ENCODE results near the gene IWS1.

Gene IWS1

GRCh38 chr2:127561371-127561770, 35.1 kb upstream of the IWS1 start:
- Histone ChIP-seq H3K4me3 (ENCODE audit: low read depth in 1 of 2, low read length in 2 of 2) (no peak overlapping the region), H3K36me3 (ENCODE audit: control insufficient read depth in 1 of 2, insufficient read depth in 2 of 2, low read length in 2 of 2) (peaks cover 9 to 37% of the 10 kb centered on the region in 2 donors), H3K4me1 (ENCODE audit: control insufficient read depth in 1 of 2, insufficient read depth in 2 of 2, low read length in 2 of 2) (peaks cover 13% of the 10 kb centered on the region in 2 donors)

GRCh38 chr2:127560931-127561280, 34.6 kb upstream of the IWS1 start:
- Histone ChIP-seq H3K4me1 (ENCODE audit: control insufficient read depth in 1 of 2, insufficient read depth in 2 of 2, low read length in 2 of 2) (peaks cover 13% of the 10 kb centered on the region in 2 donors), H3K36me3 (ENCODE audit: control insufficient read depth in 1 of 2, insufficient read depth in 2 of 2, low read length in 2 of 2) (peaks cover 9 to 33% of the 10 kb centered on the region in 2 donors), H3K27ac (ENCODE audit: low read depth, low read length) (no peak overlapping the region), H3K4me3 (ENCODE audit: low read depth in 1 of 2, low read length in 2 of 2) (no peak overlapping the region), H3K9me3 (ENCODE audit: control insufficient read depth in 1 of 2, low read length in 2 of 2) (peaks cover 0 to 5% of the 10 kb centered on the region in 2 donors), H3K27me3 (ENCODE audit: control insufficient read depth in 1 of 2, insufficient read depth in 2 of 2, low read length in 2 of 2) (no peaks in the 10 kb centered on the region), H3K9ac (ENCODE audit: low read depth in 1 of 2, low read length in 2 of 2) (no peak overlapping the region)

More at GRCh38 chr2:127561371-127561770, 35.1 kb upstream of the IWS1 start:
- no peak overlapping the region for H3K27ac ChIP-seq (ENCODE audit: low read depth, low read length)
- no peaks in the 10 kb centered on the region for H3K27me3 ChIP-seq (ENCODE audit: control insufficient read depth in 1 of 2, insufficient read depth in 2 of 2, low read length in 2 of 2)
- no peak overlapping the region for H3K9ac ChIP-seq (ENCODE audit: low read depth in 1 of 2, low read length in 2 of 2)
- peaks cover 0 to under 1% of the 10 kb centered on the region in 2 donors for H3K9me3 ChIP-seq (ENCODE audit: control insufficient read depth in 1 of 2, low read length in 2 of 2)

GRCh38 chr2:127560201-127560930, 34.1 kb upstream of the IWS1 start:
- no peak overlapping the region for H3K9ac ChIP-seq (ENCODE audit: low read depth in 1 of 2, low read length in 2 of 2)
- no peaks in the 10 kb centered on the region for H3K27me3 ChIP-seq (ENCODE audit: control insufficient read depth in 1 of 2, insufficient read depth in 2 of 2, low read length in 2 of 2)
- H3K4me1 ChIP-seq (ENCODE audit: control insufficient read depth in 1 of 2, insufficient read depth in 2 of 2, low read length in 2 of 2), result peaks cover 13% of the 10 kb centered on the region in 2 donors
- peaks cover 0 to 5% of the 10 kb centered on the region in 2 donors for H3K9me3 ChIP-seq (ENCODE audit: control insufficient read depth in 1 of 2, low read length in 2 of 2)
- H3K4me3 ChIP-seq (ENCODE audit: low read depth in 1 of 2, low read length in 2 of 2), result no peak overlapping the region
- H3K36me3 ChIP-seq (ENCODE audit: control insufficient read depth in 1 of 2, insufficient read depth in 2 of 2, low read length in 2 of 2), result peaks cover 9 to 27% of the 10 kb centered on the region in 2 donors
- H3K27ac ChIP-seq (ENCODE audit: low read depth, low read length), result no peak overlapping the region

- no peak overlapping the region for H3K27ac ChIP-seq (ENCODE audit: low read depth, low read length)
- peaks cover 0 to 5% of the 10 kb centered on the region in 2 donors for H3K9me3 ChIP-seq (ENCODE audit: control insufficient read depth in 1 of 2, low read length in 2 of 2)
- H3K36me3 ChIP-seq (ENCODE audit: control insufficient read depth in 1 of 2, insufficient read depth in 2 of 2, low read length in 2 of 2), result peaks cover 5 to 21% of the 10 kb centered on the region in 2 donors
- no peak overlapping the region for H3K9ac ChIP-seq (ENCODE audit: low read depth in 1 of 2, low read length in 2 of 2)
- H3K4me3 ChIP-seq (ENCODE audit: low read depth in 1 of 2, low read length in 2 of 2), result no peak overlapping the region
- no peaks in the 10 kb centered on the region for H3K27me3 ChIP-seq (ENCODE audit: control insufficient read depth in 1 of 2, insufficient read depth in 2 of 2, low read length in 2 of 2)
- peaks cover 13% of the 10 kb centered on the region in 2 donors for H3K4me1 ChIP-seq (ENCODE audit: control insufficient read depth in 1 of 2, insufficient read depth in 2 of 2, low read length in 2 of 2)
Measured at GRCh38 chr2:127559454-127559853, 33.2 kb upstream of the IWS1 start.

DNA sequence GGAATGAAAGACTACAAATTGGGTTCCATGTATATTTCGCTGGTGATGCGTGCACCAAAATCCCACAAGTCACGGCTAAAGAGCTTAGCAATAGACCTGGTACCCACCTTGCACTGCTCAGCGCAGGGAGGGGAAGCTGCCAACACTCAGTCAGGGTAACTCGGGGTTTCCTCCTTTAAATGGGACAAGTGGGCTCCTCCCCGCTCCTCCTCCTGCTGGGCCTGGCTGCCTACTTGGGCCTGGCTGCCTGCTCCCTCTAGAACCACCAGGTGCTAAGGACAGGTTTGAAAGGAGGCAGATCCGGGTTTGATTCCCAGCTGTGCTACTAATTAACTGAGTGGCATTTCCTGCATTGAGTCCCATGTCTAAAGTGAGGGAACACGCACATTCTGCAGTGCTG, 32.6 kb upstream of the IWS1 start:
- no peak overlapping the region for H3K27ac ChIP-seq (ENCODE audit: low read depth, low read length)
- H3K36me3 ChIP-seq (ENCODE audit: control insufficient read depth in 1 of 2, insufficient read depth in 2 of 2, low read length in 2 of 2), result peaks cover 3 to 21% of the 10 kb centered on the region in 2 donors
- no peak overlapping the region for H3K9ac ChIP-seq (ENCODE audit: low read depth in 1 of 2, low read length in 2 of 2)
- H3K9me3 ChIP-seq (ENCODE audit: control insufficient read depth in 1 of 2, low read length in 2 of 2), result peaks cover 0 to 5% of the 10 kb centered on the region in 2 donors
- no peaks in the 10 kb centered on the region for H3K27me3 ChIP-seq (ENCODE audit: control insufficient read depth in 1 of 2, insufficient read depth in 2 of 2, low read length in 2 of 2)
- H3K4me1 ChIP-seq (ENCODE audit: control insufficient read depth in 1 of 2, insufficient read depth in 2 of 2, low read length in 2 of 2), result peaks cover 10 to 11% of the 10 kb centered on the region in 2 donors
- H3K4me3 ChIP-seq (ENCODE audit: low read depth in 1 of 2, low read length in 2 of 2), result no peak overlapping the region

DNA sequence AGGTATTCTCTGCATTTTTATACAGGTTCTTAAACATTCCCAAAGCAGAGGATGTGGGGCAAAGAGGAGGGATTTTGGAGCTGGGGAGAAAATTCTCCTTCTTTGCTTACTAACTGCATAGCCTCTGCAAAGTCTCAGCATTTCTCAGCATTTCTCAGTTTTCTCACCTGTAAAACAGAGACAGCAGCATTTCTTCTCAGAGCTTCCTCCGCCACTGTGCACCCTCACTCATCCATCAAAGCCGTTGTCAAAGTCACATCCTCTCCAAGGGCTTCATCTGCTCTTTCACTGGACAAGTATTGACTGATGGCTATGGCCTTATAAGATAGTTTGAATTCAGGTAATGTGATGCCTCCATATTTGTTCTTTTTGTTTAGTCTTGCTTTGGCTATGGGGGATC, 26.6 kb upstream of the IWS1 start:
- no peak overlapping the region for H3K9ac ChIP-seq (ENCODE audit: low read depth in 1 of 2, low read length in 2 of 2)
- no peaks in the 10 kb centered on the region for H3K27me3 ChIP-seq (ENCODE audit: control insufficient read depth in 1 of 2, insufficient read depth in 2 of 2, low read length in 2 of 2)
- H3K27ac ChIP-seq (ENCODE audit: low read depth, low read length), result no peak overlapping the region
- H3K9me3 ChIP-seq (ENCODE audit: control insufficient read depth in 1 of 2, low read length in 2 of 2), result peaks cover 0 to 5% of the 10 kb centered on the region in 2 donors
- no peaks in the 10 kb centered on the region for H3K4me1 ChIP-seq (ENCODE audit: control insufficient read depth in 1 of 2, insufficient read depth in 2 of 2, low read length in 2 of 2)
- H3K36me3 ChIP-seq (ENCODE audit: control insufficient read depth in 1 of 2, insufficient read depth in 2 of 2, low read length in 2 of 2), result peaks cover 4 to 13% of the 10 kb centered on the region in 2 donors
- no peak overlapping the region for H3K4me3 ChIP-seq (ENCODE audit: low read depth in 1 of 2, low read length in 2 of 2)

DNA sequence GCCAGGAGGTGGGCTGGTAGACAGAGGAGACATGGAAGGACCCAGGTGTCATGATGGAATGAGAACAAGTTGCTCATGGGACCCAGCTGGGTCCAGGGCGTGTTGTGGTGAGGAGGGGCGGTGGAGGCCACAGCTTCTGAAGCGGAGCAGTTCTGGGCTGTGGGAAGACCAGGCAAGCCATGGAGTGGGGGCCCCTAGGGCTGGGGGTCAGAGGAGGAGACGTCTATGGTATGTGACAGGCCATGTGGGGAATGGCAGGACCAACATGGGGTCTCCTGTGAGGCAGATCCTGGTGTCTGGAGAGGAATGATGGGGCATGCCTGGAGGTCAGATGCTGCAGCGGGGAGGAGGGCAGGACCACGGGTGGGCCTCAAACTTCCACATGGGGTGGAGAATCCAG, 26.0 kb upstream of the IWS1 start:
- H3K4me3 ChIP-seq (ENCODE audit: low read depth in 1 of 2, low read length in 2 of 2), result no peak overlapping the region
- peaks cover 0 to 5% of the 10 kb centered on the region in 2 donors for H3K9me3 ChIP-seq (ENCODE audit: control insufficient read depth in 1 of 2, low read length in 2 of 2)
- H3K36me3 ChIP-seq (ENCODE audit: control insufficient read depth in 1 of 2, insufficient read depth in 2 of 2, low read length in 2 of 2), result peaks cover 4 to 13% of the 10 kb centered on the region in 2 donors
- no peaks in the 10 kb centered on the region for H3K4me1 ChIP-seq (ENCODE audit: control insufficient read depth in 1 of 2, insufficient read depth in 2 of 2, low read length in 2 of 2)
- no peak overlapping the region for H3K9ac ChIP-seq (ENCODE audit: low read depth in 1 of 2, low read length in 2 of 2)
- H3K27ac ChIP-seq (ENCODE audit: low read depth, low read length), result no peak overlapping the region
- no peaks in the 10 kb centered on the region for H3K27me3 ChIP-seq (ENCODE audit: control insufficient read depth in 1 of 2, insufficient read depth in 2 of 2, low read length in 2 of 2)

- no peaks in the 10 kb centered on the region for H3K4me1 ChIP-seq (ENCODE audit: control insufficient read depth in 1 of 2, insufficient read depth in 2 of 2, low read length in 2 of 2)
- H3K4me3 ChIP-seq (ENCODE audit: low read depth in 1 of 2, low read length in 2 of 2), result no peak overlapping the region
- H3K36me3 ChIP-seq (ENCODE audit: control insufficient read depth in 1 of 2, insufficient read depth in 2 of 2, low read length in 2 of 2), result peaks cover 4 to 20% of the 10 kb centered on the region in 2 donors
- H3K27me3 ChIP-seq (ENCODE audit: control insufficient read depth in 1 of 2, insufficient read depth in 2 of 2, low read length in 2 of 2), result peaks cover 0 to under 1% of the 10 kb centered on the region in 2 donors
- H3K27ac ChIP-seq (ENCODE audit: low read depth, low read length), result no peak overlapping the region
- H3K9ac ChIP-seq (ENCODE audit: low read depth in 1 of 2, low read length in 2 of 2), result no peak overlapping the region
- H3K9me3 ChIP-seq (ENCODE audit: control insufficient read depth in 1 of 2, low read length in 2 of 2), result peaks cover 0 to 5% of the 10 kb centered on the region in 2 donors
Measured at GRCh38 chr2:127551221-127551930, 25.1 kb upstream of the IWS1 start.

DNA sequence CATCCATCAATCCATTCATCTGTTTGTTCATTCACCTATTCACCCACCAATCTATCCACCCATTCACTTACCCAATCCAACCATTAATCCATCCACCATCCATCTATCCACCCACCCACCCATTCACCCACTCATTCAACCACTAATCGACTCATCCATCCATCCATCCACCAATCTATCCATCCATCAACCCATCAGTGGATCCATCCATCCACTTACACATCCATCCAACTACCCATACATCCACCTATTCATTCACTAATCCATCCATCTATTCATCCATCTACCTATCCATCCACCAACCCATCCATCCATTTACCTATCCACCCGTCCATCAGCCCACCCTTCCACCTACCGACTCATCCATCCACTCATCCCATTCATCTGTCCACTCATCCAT, 20.5 kb upstream of the IWS1 start:
- Histone ChIP-seq H3K4me1 (ENCODE audit: control insufficient read depth in 1 of 2, insufficient read depth in 2 of 2, low read length in 2 of 2) (peaks cover 10 to 13% of the 10 kb centered on the region in 2 donors), H3K4me3 (ENCODE audit: low read depth in 1 of 2, low read length in 2 of 2) (no peak overlapping the region), H3K9me3 (ENCODE audit: control insufficient read depth in 1 of 2, low read length in 2 of 2) (no peaks in the 10 kb centered on the region), H3K27me3 (ENCODE audit: control insufficient read depth in 1 of 2, insufficient read depth in 2 of 2, low read length in 2 of 2) (peaks cover 0 to 3% of the 10 kb centered on the region in 2 donors), H3K36me3 (ENCODE audit: control insufficient read depth in 1 of 2, insufficient read depth in 2 of 2, low read length in 2 of 2) (peaks cover 1 to 20% of the 10 kb centered on the region in 2 donors), H3K27ac (ENCODE audit: low read depth, low read length) (no peak overlapping the region), H3K9ac (ENCODE audit: low read depth in 1 of 2, low read length in 2 of 2) (no peak overlapping the region)

GRCh38 chr2:127545796-127546195, 19.5 kb upstream of the IWS1 start:
- H3K9ac ChIP-seq (ENCODE audit: low read depth in 1 of 2, low read length in 2 of 2), result no peak overlapping the region
- peaks cover 0 to 3% of the 10 kb centered on the region in 2 donors for H3K27me3 ChIP-seq (ENCODE audit: control insufficient read depth in 1 of 2, insufficient read depth in 2 of 2, low read length in 2 of 2)
- no peak overlapping the region for H3K27ac ChIP-seq (ENCODE audit: low read depth, low read length)
- H3K4me3 ChIP-seq (ENCODE audit: low read depth in 1 of 2, low read length in 2 of 2), result no peak overlapping the region
- no peaks in the 10 kb centered on the region for H3K9me3 ChIP-seq (ENCODE audit: control insufficient read depth in 1 of 2, low read length in 2 of 2)
- H3K4me1 ChIP-seq (ENCODE audit: control insufficient read depth in 1 of 2, insufficient read depth in 2 of 2, low read length in 2 of 2), result peaks cover 10 to 21% of the 10 kb centered on the region in 2 donors
- H3K36me3 ChIP-seq (ENCODE audit: control insufficient read depth in 1 of 2, insufficient read depth in 2 of 2, low read length in 2 of 2), result peaks cover 0 to 14% of the 10 kb centered on the region in 2 donors

Data from duodenal mucosa (tissue), 2 donors.